ENCODE measurements around the gene ARPC3. TPM values are rescaled to one million over a fixed set of nuclear protein-coding genes. Genes with fewer than 3 reads are reported as not detected.
A peak's percentile ranks its signal among the peaks of the same experiment; 100 is the strongest.

ARPC3 gene
- total RNA-seq, 2 donors from 2014 or later: 196 to 225 TPM

DNA sequence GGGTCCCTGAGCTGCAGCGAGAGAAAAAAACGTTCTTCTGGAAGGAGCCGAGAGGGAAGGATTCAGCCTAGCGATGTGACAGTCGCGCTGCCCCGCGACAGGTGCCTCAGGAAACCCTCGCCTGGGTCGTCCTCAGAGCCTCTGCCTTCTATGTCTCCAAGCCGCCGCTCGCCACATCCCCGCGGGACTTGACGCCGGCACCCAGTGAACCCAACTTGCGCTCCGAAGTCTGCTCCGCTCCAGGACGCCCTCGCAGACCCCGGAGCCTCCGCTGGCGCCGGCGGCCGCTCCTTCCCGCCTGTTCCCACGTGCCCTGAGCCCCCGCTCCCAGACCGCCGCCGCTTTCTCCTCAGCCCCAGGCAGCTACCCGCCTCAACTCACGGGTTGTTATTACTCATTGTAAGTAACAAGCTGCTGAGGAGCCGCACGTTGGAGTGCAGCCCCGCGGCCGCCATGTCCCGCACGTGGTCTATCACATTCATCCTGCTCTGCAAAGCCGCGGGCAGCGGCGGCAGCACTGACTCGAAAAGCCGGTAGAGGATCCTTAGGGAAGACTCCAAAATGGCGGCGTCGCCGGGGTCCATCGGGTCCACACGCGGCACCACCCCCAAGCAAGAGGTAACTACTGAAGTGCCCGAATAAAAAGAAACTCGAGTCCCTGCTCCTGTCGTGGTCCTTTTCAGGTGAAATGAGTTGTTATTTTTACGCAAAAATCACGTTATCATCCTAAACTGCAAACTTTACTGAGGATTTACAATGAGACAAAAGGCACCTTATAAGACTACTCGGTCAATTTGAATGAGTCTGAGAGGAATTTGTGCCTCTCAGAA, 46.8 kb downstream of the ARPC3 start, which contains the start of gene ANAPC7:
Gene ANAPC7, minus strand, starts transcription at position 563 of the 830 bp plus-strand sequence. Its CDS starts 81 bp downstream, at position 482.
- DNase-seq (peak; percentile 76 to 85 (median 81)), ATAC-seq (peak; percentile 93)
- Mint-ChIP-seq H3K4me1 (peaks cover 11% of the 10 kb centered on the region), H3K27ac (peak within 1 kb of the TSS; percentile 98), H3K36me3 (ENCODE audit: low read depth) (peaks cover 3% of the 10 kb centered on the region), H3K4me3 (peak within 1 kb of the TSS; percentile 100), H3K27me3 (no peaks in the 10 kb centered on the region)
- no peaks in the 10 kb centered on the region for H3K9me3 ChIP-seq (ENCODE audit: control insufficient read depth, low read length, poor library complexity, severe bottlenecking)

Other genes starting within 250 kb of the ARPC3 start
- 100 to 1,000 TPM; 109 to 116 TPM for gene ATP2A2, start 169.1 kb downstream of the ARPC3 start, total RNA-seq
- gene ANAPC7, start 46.6 kb downstream of the ARPC3 start, total RNA-seq: 10 to 100 TPM; 40.1 to 42.6 TPM
- gene GPN3, start 17.9 kb upstream of the ARPC3 start, total RNA-seq: 1 to 10 TPM; 4.4 to 5.2 TPM
- 1 to 10 TPM; 3.2 to 3.5 TPM for gene FAM216A, start 18.5 kb upstream of the ARPC3 start, total RNA-seq
- gene VPS29, start 51.8 kb upstream of the ARPC3 start, total RNA-seq: 10 to 100 TPM; 81.0 to 96.3 TPM
- gene RAD9B, start 52.0 kb upstream of the ARPC3 start, total RNA-seq: under 1 TPM; 0.37 to 0.62 TPM
- 10 to 100 TPM; 45.5 to 49.4 TPM for gene PPTC7, start 133.0 kb upstream of the ARPC3 start, total RNA-seq
- gene TCTN1, start 163.8 kb upstream of the ARPC3 start, total RNA-seq: 1 to 10 TPM; 5.0 to 8.5 TPM
- 1 to 10 TPM; 4.6 to 8.8 TPM for gene HVCN1, start 238.8 kb upstream of the ARPC3 start, total RNA-seq

Measured in T-helper 17 cell (primary cell).